ENCODE measurements around the gene ENPP6.

DNA sequence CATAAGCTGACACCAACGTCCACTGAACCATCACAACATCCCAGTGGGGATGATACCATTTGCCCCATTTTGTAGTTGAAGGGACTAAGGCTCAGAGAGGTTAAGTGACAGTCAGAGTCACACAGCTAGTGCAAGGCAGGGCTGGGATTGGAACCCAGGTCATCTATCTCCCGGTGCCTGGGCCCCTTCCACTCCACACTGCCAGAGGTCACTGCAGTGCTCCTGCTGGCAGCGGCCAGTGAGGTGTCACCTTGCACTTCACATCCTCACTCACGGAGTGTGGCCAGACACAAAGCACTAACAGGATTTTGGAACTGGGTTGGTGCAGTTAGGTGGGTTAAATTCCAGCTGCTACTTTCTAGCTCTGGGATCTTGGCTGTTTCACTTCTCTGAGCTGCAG, 118.7 kb downstream of the ENPP6 start:
- no peak for TF ChIP-seq DPF2 (CRISPR knock-in tag; IDR thresholded peaks at IDR 0.05; ENCODE audit: borderline replicate concordance, low read depth)
- no peak for TF ChIP-seq HNF4G (IDR thresholded peaks at IDR 0.05; ENCODE audit: borderline replicate concordance, low read depth, low read length)
- TF ChIP-seq HNF4G (CRISPR knock-in tag; IDR thresholded peaks at IDR 0.05; ENCODE audit: borderline replicate concordance, low read depth): no peak
- TF ChIP-seq, protein P1, sequence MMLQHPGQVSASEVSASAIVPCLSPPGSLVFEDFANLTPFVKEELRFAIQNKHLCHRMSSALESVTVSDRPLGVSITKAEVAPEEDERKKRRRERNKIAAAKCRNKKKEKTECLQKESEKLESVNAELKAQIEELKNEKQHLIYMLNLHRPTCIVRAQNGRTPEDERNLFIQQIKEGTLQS (CRISPR knock-in tag; IDR thresholded peaks at IDR 0.05): no peak
- no peak for TF ChIP-seq GTF2F1 (IDR thresholded peaks at IDR 0.05; ENCODE audit: low read length)
- TF ChIP-seq NR3C1 (CRISPR knock-in tag; IDR thresholded peaks at IDR 0.05): no peak
- TF ChIP-seq POLR2A (IDR thresholded peaks at IDR 0.05; ENCODE audit: insufficient read depth in 1 of 2, low read depth in 2 of 2, low read length in 2 of 2): no peak
- TF ChIP-seq IRF2 (CRISPR knock-in tag; IDR thresholded peaks at IDR 0.05): no peak
- no peak for TF ChIP-seq ZNF337 (CRISPR knock-in tag; IDR thresholded peaks at IDR 0.05; ENCODE audit: borderline replicate concordance, low read depth)
- no peak for TF ChIP-seq NFE2L1 (CRISPR knock-in tag; IDR thresholded peaks at IDR 0.05; ENCODE audit: borderline replicate concordance)
- no peak for TF ChIP-seq MTA1 (CRISPR knock-in tag; IDR thresholded peaks at IDR 0.05; ENCODE audit: borderline replicate concordance)
- TF ChIP-seq, protein P2, sequence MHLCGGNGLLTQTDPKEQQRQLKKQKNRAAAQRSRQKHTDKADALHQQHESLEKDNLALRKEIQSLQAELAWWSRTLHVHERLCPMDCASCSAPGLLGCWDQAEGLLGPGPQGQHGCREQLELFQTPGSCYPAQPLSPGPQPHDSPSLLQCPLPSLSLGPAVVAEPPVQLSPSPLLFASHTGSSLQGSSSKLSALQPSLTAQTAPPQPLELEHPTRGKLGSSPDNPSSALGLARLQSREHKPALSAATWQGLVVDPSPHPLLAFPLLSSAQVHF (CRISPR knock-in tag; IDR thresholded peaks at IDR 0.05): no peak
- TF ChIP-seq POLR2G (IDR thresholded peaks at IDR 0.05; ENCODE audit: low read depth, low read length): no peak
- no peak for TF ChIP-seq ZFP1 (CRISPR knock-in tag; IDR thresholded peaks at IDR 0.05)

Measured in HepG2 (cell line).